GM20431 (cell line): ENCODE measurements around the gene P2RY11.

Experiments
- in situ Hi-C: fragments of 300-500 bp; cut with MseI, MboI; formaldehyde crosslinking; loops from one replicate; pipeline ENCODE4 v1.15.0; 2020; ENCODE audit warnings: low sequenced_read_pairs; ENCODE audit not compliant: unreplicated experiment

The P2RY11 gene

GRCh38 chr19:10137751-10138682, 26.5 kb downstream of the P2RY11 start:
- in situ Hi-C loops = no loop called here

DNA sequence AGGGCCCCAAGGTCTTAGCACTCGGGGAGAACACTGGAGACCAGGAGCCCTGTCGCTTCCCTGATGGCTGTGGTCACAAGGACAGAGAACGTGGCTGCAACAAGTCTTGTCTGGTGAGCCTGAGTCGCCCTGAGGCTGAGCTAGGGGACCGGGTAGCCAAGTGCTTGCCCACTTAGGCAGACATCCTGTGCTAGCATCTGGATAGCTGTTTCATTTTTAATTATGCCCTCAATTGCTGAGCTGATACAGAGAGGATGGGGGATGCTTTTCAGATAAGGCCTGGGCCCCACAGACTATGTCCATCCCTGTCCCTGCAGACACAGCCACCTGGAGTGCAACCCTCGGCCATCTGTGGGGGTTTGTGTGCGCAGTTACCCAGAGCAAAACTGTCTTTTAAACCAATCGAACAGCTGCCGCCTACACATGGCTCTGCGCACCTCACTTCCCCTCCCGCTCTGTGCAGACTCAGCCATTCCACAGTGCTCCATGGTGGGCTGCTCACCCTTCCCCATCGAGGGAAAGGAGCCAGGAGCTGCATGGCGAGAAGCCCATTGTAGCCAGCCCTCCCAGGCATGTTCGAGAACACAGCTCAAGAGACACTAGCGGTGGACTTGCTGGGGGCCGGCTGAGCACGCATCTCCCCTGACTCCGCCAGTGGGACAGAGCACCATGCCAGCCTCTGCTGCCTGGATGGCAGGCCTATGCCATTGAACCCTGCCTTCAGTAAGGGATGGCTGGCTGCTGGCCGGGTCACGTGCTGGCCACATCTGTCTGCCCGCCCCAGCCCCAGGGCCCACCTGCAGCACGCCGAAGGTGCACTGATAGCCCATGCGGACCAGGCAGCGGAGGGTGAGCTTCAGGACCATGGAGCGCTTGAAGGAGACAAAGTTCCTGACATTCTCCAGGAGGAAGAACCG, 27.6 kb downstream of the P2RY11 start:
- in situ Hi-C loops = no loop called here

- in situ Hi-C loops = no loop called here
Measured at GRCh38 chr19:10139952-10140351, 28.5 kb downstream of the P2RY11 start.

GRCh38 chr19:10141479-10141878, 30.0 kb downstream of the P2RY11 start:
- in situ Hi-C loops = no loop called here

GRCh38 chr19:10141973-10142372, 30.5 kb downstream of the P2RY11 start:
- in situ Hi-C loops = no loop called here

DNA sequence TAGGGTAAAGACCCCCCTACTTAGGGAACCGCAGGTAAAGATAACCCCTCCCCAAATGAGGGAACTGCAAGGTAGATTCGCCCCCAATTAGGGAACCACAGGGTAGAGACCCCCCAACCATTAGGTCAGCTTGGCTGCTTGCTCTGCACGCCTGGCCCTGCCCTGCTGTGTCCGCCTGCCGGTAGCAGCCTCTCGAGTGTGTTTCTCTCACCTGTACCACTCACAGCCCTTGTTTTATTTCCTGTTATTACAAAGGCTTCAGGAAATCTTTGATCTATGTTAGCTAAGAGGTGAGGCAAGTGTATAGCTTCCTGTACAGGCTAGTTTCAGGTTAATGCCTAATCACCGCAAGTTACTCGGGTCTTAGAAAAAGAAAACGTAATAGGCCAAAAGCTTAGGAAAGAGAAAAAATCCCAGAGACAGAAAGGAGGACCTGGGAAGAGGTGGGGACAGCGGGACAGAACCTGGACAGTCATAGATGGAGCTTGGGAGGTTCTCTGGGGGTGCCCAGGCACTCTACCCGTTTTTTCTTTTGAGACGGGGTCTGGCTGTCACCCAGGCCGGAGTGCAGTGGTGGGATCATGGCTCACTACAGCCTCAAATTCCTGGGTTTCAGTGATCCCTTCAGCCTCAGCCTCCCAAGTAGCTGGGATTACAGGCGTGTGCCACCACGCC, 31.3 kb downstream of the P2RY11 start:
- in situ Hi-C loops = no loop called here

DNA sequence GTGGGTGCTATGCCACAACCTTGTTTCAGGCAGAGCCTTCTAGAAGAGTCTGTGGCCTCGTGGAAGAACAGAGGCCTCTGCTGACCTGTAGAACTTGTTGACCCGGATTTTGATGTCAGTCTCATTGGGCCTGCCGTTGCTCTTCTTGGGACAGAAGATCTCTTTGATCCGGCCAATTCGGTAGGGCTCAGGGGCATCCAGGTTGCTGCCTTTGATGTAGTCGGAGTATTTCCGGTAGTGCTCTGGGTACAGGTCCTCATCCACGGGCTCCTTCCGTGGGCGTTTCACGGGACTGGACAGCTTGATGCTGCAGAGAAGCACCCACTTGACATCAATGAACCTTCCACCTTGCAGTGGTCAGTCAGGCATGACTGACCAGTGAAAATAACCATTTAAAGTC, 32.2 kb downstream of the P2RY11 start:
- in situ Hi-C loops = no loop called here

- in situ Hi-C loops = no loop called here
Measured at GRCh38 chr19:10144361-10144760, 32.9 kb downstream of the P2RY11 start.

DNA sequence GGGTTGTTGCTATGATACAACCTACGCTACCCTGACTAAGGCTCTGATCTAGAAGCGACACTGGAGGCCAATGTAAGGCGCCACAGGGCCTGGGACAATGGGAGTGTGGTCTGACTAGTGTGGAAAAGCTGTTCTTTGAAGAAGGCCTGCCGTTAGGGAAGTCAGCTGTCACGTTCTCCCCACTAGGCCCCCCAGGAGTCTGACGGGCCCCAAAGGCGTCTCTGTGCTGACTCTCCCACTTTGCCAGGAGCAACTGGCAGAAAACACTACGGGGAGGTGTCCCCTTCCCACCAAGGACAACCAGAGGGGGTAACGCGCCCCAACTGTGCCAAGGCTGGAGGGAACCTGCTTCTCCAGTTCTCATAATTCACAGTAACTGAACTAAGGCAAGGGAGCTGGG, 33.5 kb downstream of the P2RY11 start:
- in situ Hi-C loops = no loop called here

DNA sequence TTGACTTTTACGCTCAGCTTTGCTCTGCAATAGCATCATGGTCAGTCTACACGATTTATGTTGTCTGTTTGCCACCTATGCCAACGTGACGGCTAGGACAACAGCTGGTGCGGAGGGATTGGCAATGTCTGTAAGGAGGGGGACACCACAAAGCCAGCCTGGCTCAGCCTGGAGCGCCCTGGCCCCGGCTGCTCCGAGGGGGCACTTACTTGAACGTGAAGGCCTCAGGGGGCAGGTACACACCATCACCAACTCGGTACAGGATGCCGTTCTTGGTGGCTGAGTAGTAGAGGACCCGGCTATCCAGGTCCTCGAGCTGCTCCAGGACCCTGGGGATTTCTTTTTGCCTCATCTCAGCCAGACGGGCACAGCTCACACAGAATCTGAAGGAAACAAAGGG, 34.6 kb downstream of the P2RY11 start:
- in situ Hi-C loops = no loop called here

DNA sequence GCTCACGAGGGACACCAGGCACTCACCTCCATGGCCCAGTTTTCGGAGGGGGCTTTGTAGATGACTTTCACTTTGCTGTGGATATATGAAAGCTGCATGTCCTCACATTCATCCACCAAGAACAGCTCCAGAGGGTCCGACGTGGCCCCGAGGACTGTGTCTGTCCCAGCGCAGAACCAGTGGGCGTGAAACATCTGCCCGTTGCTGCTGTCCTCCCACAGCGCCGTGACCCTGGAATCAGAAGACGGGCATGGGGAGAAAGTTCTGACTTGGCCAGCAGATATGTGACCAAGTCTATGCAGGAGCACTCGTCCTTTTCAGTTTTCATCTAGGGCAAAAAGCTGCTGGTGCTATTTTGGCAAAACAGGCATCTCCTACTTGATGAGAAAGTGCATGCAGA, 37.9 kb downstream of the P2RY11 start:
- in situ Hi-C loops = no loop called here

GRCh38 chr19:10151521-10151920, 40.0 kb downstream of the P2RY11 start:
- in situ Hi-C loops = no loop called here

- in situ Hi-C loops = no loop called here
Measured at GRCh38 chr19:10152100-10152499, 40.6 kb downstream of the P2RY11 start.

GRCh38 chr19:10155839-10156238, 44.3 kb downstream of the P2RY11 start:
- in situ Hi-C loops = no loop called here

DNA sequence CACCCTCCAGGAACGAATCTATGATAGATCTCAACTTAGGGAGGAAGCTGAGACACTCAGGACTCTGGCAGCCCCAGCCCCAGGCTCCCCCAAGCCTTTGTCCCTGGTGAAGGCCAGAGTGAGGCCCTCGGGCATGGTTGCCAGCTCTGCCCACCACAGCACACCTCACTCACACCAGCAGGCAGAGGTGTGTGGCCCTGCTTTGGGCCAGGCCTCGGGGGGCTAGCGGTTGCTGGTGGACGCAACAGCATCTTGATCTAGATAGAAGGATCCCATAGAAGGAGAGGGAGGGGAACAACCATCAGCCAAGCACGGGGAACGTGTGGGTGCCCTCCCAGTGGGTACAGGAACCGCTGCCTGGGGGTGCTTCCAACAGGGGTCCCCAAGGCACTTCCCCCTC, 46.6 kb downstream of the P2RY11 start:
- in situ Hi-C loops = no loop called here

- in situ Hi-C loops = no loop called here
Measured at GRCh38 chr19:10158485-10158884, 47.0 kb downstream of the P2RY11 start.

DNA sequence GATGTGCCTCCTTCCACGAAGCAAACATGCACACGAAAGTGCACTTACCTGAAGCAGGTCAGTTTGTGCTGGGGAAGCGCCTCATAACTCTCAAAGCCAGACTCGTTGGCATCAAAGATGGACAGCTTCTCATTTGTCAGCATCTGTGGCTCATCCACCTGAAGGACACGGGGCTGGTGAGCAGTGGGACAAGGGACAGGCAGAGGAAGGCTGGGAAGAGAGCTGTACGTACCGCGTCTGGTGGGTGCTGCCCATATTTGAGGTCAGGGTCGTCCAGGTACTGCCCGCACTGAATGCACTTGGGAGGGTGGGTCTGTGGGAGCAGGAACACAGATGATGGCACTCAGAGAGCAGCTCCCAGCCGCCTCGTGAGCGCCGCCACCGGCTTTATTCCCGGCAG, 48.1 kb downstream of the P2RY11 start:
- in situ Hi-C loops = no loop called here

DNA sequence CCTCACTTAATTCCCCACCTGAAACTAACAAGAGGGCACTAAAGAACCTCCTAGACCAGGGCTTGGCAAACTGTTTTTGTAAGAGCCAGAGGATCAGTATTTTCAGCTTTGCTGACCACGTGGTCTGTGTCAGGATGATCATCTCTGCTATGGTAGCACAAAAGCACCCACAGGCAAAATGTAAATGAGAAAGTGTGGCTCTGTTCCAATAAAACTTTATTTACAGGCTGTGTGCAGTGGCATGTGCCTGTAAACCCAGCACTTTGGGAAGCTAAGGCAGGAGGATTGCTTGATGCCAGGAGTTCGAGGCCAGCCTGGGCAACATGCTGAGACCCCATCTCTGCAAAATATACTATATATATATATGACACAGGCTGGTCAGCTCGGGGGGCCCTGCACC, 52.0 kb downstream of the P2RY11 start:
- in situ Hi-C loops = no loop called here
